Esophagus squamous epithelium (tissue), 5 donors: ENCODE measurements around the gene GALR3. TPM values are rescaled to one million over a fixed set of nuclear protein-coding genes. Genes with fewer than 3 reads are reported as not detected.

Source experiments
- DNase-seq: peaks from one replicate; lab custom pipeline; 2025; lab: John Stamatoyannopoulos, UW
- H3K27ac ChIP-seq, 4 donors: fragments of 200-600 bp; sonication (generic); one replicate each; pipeline ENCODE4 v1.5.1; 2016 to 2019; ENCODE audit warnings: mild to moderate bottlenecking in 1 of 4
- H3K27me3 ChIP-seq, 4 donors: fragments of 200-600 bp; sonication (generic); 1 replicate in 3 of 4; 2 replicates in 1 of 4; pipeline versions ENCODE4 v1.5.1 to v1.6.0; 2017 to 2021; ENCODE audit warnings: antibody characterized with exemption in 1 of 4
- H3K36me3 ChIP-seq, 3 donors: fragments of 200-600 bp; sonication (generic); one replicate each; pipeline ENCODE4 v1.5.1; 2016 to 2019
- H3K4me1 ChIP-seq, 3 donors: fragments of 200-600 bp; sonication (generic); one replicate each; pipeline ENCODE4 v1.5.1; 2017 to 2019
- H3K4me3 ChIP-seq, 4 donors: fragments of 200-600 bp; sonication (generic); 1 replicate in 3 of 4; 2 replicates in 1 of 4; pipeline ENCODE4 v1.5.1; 2016 to 2019; ENCODE audit warnings: mild to moderate bottlenecking in 2 of 4, moderate library complexity in 1 of 4
- H3K9me3 ChIP-seq, 3 donors: fragments of 200-600 bp; sonication (generic); one replicate each; pipeline ENCODE4 v1.5.1; 2016 to 2019
- CTCF ChIP-seq, 6 experiments: fragments of 450-650 bp in 4 of 6; fragments of 200-600 bp in 2 of 6; sonication (generic) in 2 of 6; IDR thresholded peaks; one replicate each; pipeline ENCODE4 v1.5.1; 2016 to 2019; ENCODE audit warnings: antibody characterized with exemption in 6 of 6, mild to moderate bottlenecking in 4 of 6, moderate library complexity in 4 of 6
- POLR2A ChIP-seq, 4 donors: fragments of 450-650 bp; IDR thresholded peaks; one replicate each; pipeline ENCODE4 v1.6.1; 2017; ENCODE audit warnings: antibody characterized with exemption in 4 of 4, mild to moderate bottlenecking in 4 of 4, moderate library complexity in 3 of 4
- WGBS, 2 donors: methylation state at CpG; one replicate each; pipeline ENCODE4 v1.1.5; 2018; 5-methylcytosine and 5-hydroxymethylcytosine counted together
- intact Hi-C: fragments of 100-400 bp; cut with DNase I; formaldehyde crosslinking; loops from one replicate; pipeline ENCODE4 v1.15.0; 2022
- total RNA-seq, 4 donors: library from RNA; depleted of rRNA; stranded (reverse); fragments of >200 nt; gene quantifications; one replicate each; pipeline ENCODE4 v1.1.0, GENCODE V29; 2016
- donor health status: DM: yes; HTN: yes; CAD: no.

The GALR3 gene
- total RNA-seq, 4 donors from 2014 or later: not detected

GRCh38 chr22:37832022-37832857 is 9.1 kb downstream of the GALR3 start:
- Histone ChIP-seq H3K4me3 (no peak overlapping the region), H3K9me3 (no peaks in the 10 kb centered on the region), H3K27me3 (no peaks in the 10 kb centered on the region), H3K36me3 (peaks cover 28 to 89% (median 31%) of the 10 kb centered on the region in 3 donors), H3K4me1 (no peaks in the 10 kb centered on the region), H3K27ac (no peak overlapping the region)
- WGBS, 2 donors: 92 to 99% methylated on average over 6 to 8 of the region's 16 CpGs
- intact Hi-C loops: no loop called here
- no peak for DNase-seq
- TF ChIP-seq CTCF (IDR thresholded peaks at IDR 0.05) (no peak), POLR2A (IDR thresholded peaks at IDR 0.05) (no peak)

GRCh38 chr22:37842015-37842793 is 19.0 kb downstream of the GALR3 start:
- TF ChIP-seq POLR2A (IDR thresholded peaks at IDR 0.05) (no peak), CTCF (IDR thresholded peaks at IDR 0.05) (no peak)
- no peak overlapping the region for H3K4me3 ChIP-seq
- H3K4me1 ChIP-seq: peaks cover 9 to 21% (median 11%) of the 10 kb centered on the region in 3 donors
- intact Hi-C loops: no loop called here
- H3K27ac ChIP-seq: no peak overlapping the region
- H3K36me3 ChIP-seq: peaks cover 19 to 31% (median 20%) of the 10 kb centered on the region in 3 donors
- H3K27me3 ChIP-seq: no peaks in the 10 kb centered on the region
- 81 to 82% methylated on average over 10 of the region's 10 CpGs for WGBS, 2 donors
- no peaks in the 10 kb centered on the region for H3K9me3 ChIP-seq
- DNase-seq: no peak

- 0 to 11% methylated on average over 1 to 6 of the region's 46 CpGs for WGBS, 2 donors
- Histone ChIP-seq H3K9me3 (no peaks in the 10 kb centered on the region), H3K4me3 (peak overlapping the region; percentile 63 to 93 (median 84)), H3K36me3 (peaks cover 10 to 16% (median 12%) of the 10 kb centered on the region in 3 donors), H3K4me1 (peaks cover 9 to 30% (median 15%) of the 10 kb centered on the region in 3 donors), H3K27ac (peak overlapping the region; percentile 82 to 95 (median 89)), H3K27me3 (no peaks in the 10 kb centered on the region)
- TF ChIP-seq CTCF (IDR thresholded peaks at IDR 0.05) (no peak), POLR2A (IDR thresholded peaks at IDR 0.05) (no peak)
- no peak for DNase-seq
- intact Hi-C loops: no loop called here
Observed at GRCh38 chr22:37843741-37844089, 20.5 kb downstream of the GALR3 start.

- H3K9me3 ChIP-seq: no peaks in the 10 kb centered on the region
- DNase-seq: no peak
- peaks cover 11 to 35% (median 20%) of the 10 kb centered on the region in 3 donors for H3K4me1 ChIP-seq
- WGBS, 2 donors: 78 to 80% methylated on average over 6 of the region's 6 CpGs
- TF ChIP-seq POLR2A (IDR thresholded peaks at IDR 0.05) (no peak), CTCF (IDR thresholded peaks at IDR 0.05) (no peak)
- H3K36me3 ChIP-seq: peaks cover 2 to 4% (median 2%) of the 10 kb centered on the region in 3 donors
- intact Hi-C loops: no loop called here
- no peaks in the 10 kb centered on the region for H3K27me3 ChIP-seq
- H3K4me3 ChIP-seq: peak overlapping the region; percentile 63 to 93 (median 84)
- H3K27ac ChIP-seq: peak overlapping the region; percentile 72 to 95 (median 86)
Observed at GRCh38 chr22:37844904-37845329, 21.7 kb downstream of the GALR3 start.
